Mesodermal cell (in vitro differentiated cells): ENCODE data around the gene ANKRD10.

Experiments used
- H3K27ac ChIP-seq: 2 replicates; pipeline ENCODE4 v1.7.0; 2013; ENCODE audit warnings: mild to moderate bottlenecking, low read depth, low read length, moderate library complexity; ENCODE audit not compliant: severe bottlenecking
- H3K36me3 ChIP-seq: 2 replicates; pipeline ENCODE4 v1.7.1; 2013; ENCODE audit warnings: mild to moderate bottlenecking, low read length, moderate library complexity; ENCODE audit not compliant: control insufficient read depth, insufficient read depth
- H3K4me1 ChIP-seq: one replicate; pipeline ENCODE4 v1.7.1; 2013; ENCODE audit warnings: mild to moderate bottlenecking, low read length; ENCODE audit not compliant: insufficient read depth, control insufficient read depth, poor library complexity, severe bottlenecking
- H3K4me3 ChIP-seq: 2 replicates; pipeline ENCODE4 v1.7.0; 2013; ENCODE audit warnings: low read length, control low read depth, mild to moderate bottlenecking; ENCODE audit not compliant: insufficient read depth, poor library complexity, severe bottlenecking; ENCODE audit errors: extremely low read depth
- H3K9me3 ChIP-seq: 2 replicates; pipeline ENCODE4 v1.7.1; 2013; ENCODE audit warnings: mild to moderate bottlenecking, low read length, moderate library complexity; ENCODE audit not compliant: control insufficient read depth
- WGBS, 2 experiments: methylation state at CpG; one replicate each; pipeline ENCODE4 v1.1.5; 2013; ENCODE audit warnings: missing lambda C conversion rate in 2 of 2; ENCODE audit not compliant: insufficient coverage in 2 of 2; 5-methylcytosine and 5-hydroxymethylcytosine counted together

ANKRD10 gene

DNA sequence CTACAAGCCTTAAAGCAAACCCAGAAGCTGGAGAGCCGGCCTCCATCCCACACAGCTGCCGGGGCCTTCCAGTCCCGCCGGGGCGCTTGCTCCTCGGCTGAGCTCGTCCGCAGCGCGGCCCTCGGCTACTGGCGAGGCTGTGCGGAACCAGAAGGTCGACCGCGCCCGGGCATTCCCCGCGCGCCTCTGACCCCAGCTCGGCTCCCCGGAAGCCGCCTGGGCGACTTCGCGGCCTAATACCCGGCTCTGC lies 863 bp downstream of the ANKRD10 start:
- H3K9me3 ChIP-seq = no peaks in the 10 kb centered on the region
- peak overlapping the region; percentile 99 for H3K27ac ChIP-seq
- peaks cover 23% of the 10 kb centered on the region for H3K4me1 ChIP-seq
- 0% methylated on average over 26 to 27 of the region's 27 CpGs for WGBS, 2 experiments
- H3K36me3 ChIP-seq = peaks cover 33% of the 10 kb centered on the region
- H3K4me3 ChIP-seq = peak overlapping the region; percentile 74

DNA sequence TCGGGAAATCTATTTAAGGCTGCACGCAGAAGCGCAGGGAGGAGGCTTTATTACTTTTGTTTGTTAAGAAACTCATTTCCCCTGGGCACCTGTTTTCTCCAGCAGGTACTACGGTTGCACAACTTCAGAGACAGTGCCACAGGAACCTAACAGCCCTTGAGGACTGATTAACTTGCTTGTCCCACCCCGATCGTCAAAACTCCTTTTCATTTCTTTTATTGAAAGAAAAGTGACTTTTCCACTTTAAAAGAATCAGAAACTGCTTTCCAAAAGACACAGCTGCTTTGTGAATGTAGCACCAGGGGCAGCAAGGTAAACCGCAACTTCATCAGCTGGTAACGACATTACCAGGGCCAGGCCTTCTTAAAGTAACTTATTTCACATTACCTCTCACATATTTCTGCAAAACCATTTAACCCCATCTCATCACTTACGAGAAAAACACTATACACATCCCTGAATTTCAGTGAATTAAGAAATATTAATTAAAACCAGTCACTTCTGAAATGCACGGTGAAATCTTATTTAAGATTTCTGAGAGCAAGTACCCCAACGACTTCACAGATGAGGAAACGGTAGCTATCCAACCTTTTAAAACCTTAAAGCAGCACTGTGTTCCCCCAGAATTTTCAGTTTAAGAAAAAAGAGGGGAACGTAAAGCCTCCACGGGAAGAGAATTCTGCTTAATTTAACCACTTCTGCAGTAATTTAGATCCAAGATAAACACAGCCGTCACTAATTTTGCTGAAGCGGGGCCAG lies 1.4 kb downstream of the ANKRD10 start:
- Histone ChIP-seq H3K36me3 (peaks cover 38% of the 10 kb centered on the region), H3K4me3 (peak overlapping the region; percentile 74), H3K27ac (peak overlapping the region; percentile 99), H3K9me3 (no peaks in the 10 kb centered on the region), H3K4me1 (peaks cover 25% of the 10 kb centered on the region)
- WGBS, 2 experiments = 1 to 2% methylated on average over 11 of the region's 16 CpGs

DNA sequence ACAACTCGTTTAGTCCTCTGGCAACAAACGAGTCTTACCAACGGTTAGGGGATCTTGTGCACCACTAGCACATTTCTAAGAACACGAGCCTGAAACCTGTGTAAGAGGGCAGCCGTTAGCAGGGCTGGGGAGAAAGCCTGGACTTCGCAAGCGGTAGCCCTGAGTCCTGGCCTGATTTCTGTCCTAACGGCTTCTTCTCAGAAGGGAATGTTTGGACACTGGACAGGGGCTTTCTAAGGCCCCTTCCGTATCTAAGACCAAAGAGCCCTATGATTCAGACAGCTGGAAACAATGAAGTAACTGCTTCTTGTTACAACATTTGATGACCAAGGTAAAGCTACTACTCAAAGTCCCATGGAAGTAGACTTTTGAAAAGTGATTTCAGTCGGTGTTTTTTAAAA lies 2.2 kb downstream of the ANKRD10 start:
- Histone ChIP-seq H3K9me3 (no peaks in the 10 kb centered on the region), H3K4me3 (peak overlapping the region; percentile 74), H3K4me1 (peaks cover 25% of the 10 kb centered on the region), H3K27ac (peak overlapping the region; percentile 58), H3K36me3 (peaks cover 47% of the 10 kb centered on the region)
- WGBS, 2 experiments = 24 to 31% methylated on average over 7 to 9 of the region's 10 CpGs

DNA sequence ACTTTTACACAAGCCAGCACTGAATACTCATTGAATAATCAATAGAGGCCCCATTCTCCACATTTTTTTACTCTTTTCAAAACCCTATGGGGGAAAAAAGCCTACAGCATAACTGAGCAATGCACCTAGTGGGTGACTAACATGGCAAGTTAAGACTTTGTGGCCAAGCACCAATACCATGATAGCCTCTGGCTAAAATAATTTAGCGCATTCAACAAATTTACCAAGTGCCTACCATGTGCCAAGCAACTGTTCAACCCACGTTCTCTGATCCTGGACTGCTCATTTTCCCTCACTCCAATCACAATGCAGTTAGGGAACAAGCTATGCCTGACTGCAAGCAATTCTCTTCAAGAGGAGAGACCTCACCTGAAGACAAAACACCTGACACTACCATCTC lies 3.0 kb downstream of the ANKRD10 start:
- 89 to 100% methylated on average over 2 of the region's 2 CpGs for WGBS, 2 experiments
- Histone ChIP-seq H3K27ac (no peak overlapping the region), H3K36me3 (peaks cover 53% of the 10 kb centered on the region), H3K9me3 (no peaks in the 10 kb centered on the region), H3K4me1 (peaks cover 25% of the 10 kb centered on the region), H3K4me3 (no peak overlapping the region)

DNA sequence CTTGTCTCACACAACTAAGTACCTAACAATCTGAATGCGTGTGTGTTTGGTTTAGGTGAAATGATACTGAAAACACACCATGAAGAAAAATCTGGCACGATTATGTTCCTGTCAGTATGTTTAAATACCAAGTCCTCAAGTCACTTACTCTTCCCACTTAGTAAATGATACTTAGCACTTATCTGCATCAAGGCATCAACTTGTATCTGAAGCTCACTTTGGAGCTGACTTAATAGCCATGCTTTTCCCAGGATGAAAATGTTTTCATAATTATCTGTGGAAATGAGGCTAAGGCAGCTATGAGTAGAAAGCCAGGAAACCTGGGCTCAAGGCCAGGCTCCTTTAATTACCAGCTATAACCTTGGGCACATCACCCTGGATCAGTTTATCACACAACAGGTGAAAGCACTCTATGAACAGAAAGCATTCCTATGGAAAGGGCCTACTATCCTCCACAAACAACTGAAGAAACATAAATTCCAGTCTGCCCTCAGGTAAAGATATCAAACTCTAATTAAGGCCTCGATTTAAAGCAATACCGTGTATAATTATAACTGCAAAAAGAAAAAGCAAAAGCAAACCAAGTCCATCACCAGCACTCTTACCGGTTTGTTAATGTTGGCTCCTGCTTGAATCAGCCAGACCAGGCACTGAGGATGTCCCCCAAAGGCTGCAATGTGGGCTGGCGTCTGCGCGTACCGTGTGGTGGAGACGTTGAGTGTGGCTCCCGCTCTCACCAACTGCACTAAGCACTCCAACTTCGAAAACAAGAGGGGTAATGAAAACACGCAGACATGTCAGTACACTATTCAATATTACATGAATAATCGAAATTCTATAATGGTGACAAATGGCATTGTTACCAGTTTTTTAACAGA lies 4.6 kb downstream of the ANKRD10 start:
- peaks cover 28% of the 10 kb centered on the region for H3K4me1 ChIP-seq
- H3K36me3 ChIP-seq = peaks cover 69% of the 10 kb centered on the region
- H3K9me3 ChIP-seq = no peaks in the 10 kb centered on the region
- no peak overlapping the region for H3K4me3 ChIP-seq
- WGBS, 2 experiments = 88 to 95% methylated on average over 8 to 11 of the region's 14 CpGs
- no peak overlapping the region for H3K27ac ChIP-seq

DNA sequence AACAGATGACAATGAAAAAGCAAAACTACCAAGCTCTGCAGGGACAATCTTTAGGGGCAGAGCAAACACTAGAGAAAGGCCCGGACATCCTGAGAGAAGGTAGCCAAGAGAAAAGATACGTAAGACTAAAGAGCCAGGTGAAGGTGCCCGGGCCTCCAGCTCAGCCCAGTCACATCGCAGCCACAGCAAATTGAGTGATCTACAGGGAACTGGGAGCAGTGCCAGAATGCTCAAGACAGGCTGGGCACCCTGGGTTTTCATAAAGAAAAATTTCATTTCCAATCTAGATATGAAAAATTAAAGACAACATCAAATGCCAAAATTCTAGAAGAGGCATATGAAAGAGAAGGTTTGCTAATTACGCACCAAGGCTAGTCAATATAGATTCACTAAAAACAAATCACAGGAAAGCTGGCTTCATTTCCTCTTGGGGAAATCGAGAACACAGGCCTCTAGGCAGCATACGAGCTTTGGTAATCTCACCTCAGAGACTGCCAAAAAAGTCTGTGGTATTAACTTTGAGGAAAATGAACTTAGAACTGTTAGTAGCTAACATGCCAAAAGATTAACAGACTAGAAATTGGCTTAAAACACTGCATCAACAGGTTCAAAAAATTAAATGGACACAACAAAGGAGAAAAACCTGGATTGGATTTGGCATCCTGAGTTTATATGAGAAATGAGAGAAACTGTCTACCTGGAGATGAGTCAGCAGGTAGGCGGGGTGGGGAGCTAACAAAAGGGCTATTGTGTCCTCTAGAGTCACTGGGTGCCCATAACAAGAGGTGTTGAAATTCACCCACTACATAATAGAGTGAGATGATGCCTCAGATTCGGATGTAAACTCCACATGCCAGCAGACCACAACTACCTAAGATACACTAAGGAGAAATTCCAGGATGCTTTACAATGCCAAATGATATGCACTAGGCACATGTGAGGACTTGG lies 6.6 kb downstream of the ANKRD10 start:
- Histone ChIP-seq H3K4me3 (no peak overlapping the region), H3K4me1 (peaks cover 28% of the 10 kb centered on the region), H3K27ac (no peak overlapping the region), H3K9me3 (no peaks in the 10 kb centered on the region), H3K36me3 (peaks cover 85% of the 10 kb centered on the region)
- WGBS, 2 experiments = 86 to 88% methylated on average over 4 to 7 of the region's 9 CpGs

DNA sequence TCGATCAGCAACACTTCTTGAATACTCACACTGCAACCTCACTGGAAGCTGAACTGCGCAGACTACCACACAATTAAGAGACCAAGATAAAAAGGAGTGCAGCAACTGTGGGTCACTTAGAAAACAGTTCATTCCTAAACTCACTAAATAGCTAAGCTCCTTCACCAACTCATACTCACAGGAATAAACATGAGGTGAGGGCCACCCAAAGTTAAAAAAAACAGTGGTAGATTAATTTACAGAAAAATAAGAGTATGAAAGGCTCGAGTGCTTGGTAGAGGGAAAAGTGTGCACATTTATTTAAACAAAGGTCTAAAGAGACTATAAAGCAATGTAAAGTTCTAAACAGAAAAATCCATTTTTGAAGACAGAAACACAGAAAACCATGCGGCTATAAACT lies 7.6 kb downstream of the ANKRD10 start:
- WGBS, 2 experiments = no CpG with 5 or more reads among the region's 4 CpGs
- H3K27ac ChIP-seq = no peak overlapping the region
- H3K4me3 ChIP-seq = no peak overlapping the region
- peaks cover 28% of the 10 kb centered on the region for H3K4me1 ChIP-seq
- no peaks in the 10 kb centered on the region for H3K9me3 ChIP-seq
- peaks cover 93% of the 10 kb centered on the region for H3K36me3 ChIP-seq

DNA sequence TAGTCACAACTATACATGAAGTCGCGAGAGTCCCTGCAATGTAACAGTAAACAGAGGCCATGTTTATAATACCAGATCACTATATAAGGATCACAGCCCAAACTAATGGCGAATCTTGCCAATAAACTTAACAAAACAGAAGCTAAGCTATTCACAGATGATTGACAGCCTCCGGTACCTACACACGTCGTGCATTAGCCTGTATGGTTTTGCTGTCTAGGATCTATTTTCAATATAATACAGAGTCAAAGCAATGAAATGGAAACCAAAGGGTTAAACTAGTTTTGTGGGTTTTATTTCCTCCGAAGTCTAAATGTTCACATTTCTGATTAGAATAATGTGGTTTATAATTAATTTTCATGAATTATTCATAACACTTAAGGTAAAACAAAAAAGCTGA lies 10.1 kb downstream of the ANKRD10 start:
- Histone ChIP-seq H3K9me3 (no peaks in the 10 kb centered on the region), H3K4me1 (peaks cover 13% of the 10 kb centered on the region), H3K36me3 (peaks cover 85% of the 10 kb centered on the region), H3K27ac (no peak overlapping the region), H3K4me3 (no peak overlapping the region)
- no CpG with 5 or more reads among the region's 7 CpGs for WGBS, 2 experiments

DNA sequence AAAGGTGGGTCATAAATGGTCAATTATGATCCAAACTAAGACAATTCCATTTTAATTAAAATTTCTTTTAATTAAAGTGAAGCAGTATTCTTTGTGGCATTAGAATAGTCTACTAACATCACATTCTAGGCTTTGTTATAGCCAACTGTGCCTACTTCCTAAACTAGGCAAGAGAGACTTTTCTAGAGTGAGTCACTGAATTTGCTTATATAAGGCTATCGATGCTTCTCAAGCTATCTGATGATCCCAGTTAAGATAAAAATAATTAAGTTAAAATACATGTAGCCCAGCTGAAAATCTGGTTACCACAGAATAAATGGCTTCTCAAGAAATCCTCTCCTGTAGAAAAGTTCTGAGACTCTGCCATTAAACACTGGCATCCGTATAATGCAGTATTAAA lies 12.5 kb downstream of the ANKRD10 start:
- H3K36me3 ChIP-seq = peaks cover 80% of the 10 kb centered on the region
- WGBS, 2 experiments = 100% methylated on average over 1 of the region's 2 CpGs; no CpG with 5 or more reads in 1 of the 2 experiments

DNA sequence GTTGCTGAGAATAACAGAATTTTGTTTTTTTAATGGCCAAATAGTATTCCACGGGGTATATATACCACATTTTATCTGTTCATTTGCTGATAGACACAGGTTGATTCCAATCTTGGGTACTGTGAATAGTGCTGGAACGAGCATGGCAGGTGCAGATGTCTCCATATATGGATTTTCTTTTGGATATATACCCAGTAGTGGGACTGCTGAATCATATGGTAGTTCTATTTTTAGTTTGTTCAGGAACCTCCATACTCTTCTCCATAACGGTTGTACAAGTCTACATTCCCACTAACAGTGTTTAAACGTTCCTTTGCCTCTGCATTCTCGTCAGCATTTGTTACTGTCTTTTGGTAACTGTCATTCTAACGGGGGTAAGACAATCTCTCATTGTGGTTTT lies 17.3 kb downstream of the ANKRD10 start:
- no peaks in the 10 kb centered on the region for H3K9me3 ChIP-seq
- H3K27ac ChIP-seq = no peak overlapping the region
- H3K4me3 ChIP-seq = no peak overlapping the region
- no peaks in the 10 kb centered on the region for H3K4me1 ChIP-seq
- WGBS, 2 experiments = 90 to 100% methylated on average over 2 to 4 of the region's 6 CpGs
- H3K36me3 ChIP-seq = peaks cover 76% of the 10 kb centered on the region

More for the DNA sequence above, 12.5 kb downstream of the ANKRD10 start:
- Histone ChIP-seq H3K4me3 (no peak overlapping the region), H3K4me1 (peaks cover 3% of the 10 kb centered on the region), H3K9me3 (no peaks in the 10 kb centered on the region), H3K27ac (no peak overlapping the region)
